Panc1 (cell line): ENCODE data around the gene ABCB7.

Source experiments
- POLR2AphosphoS5 ChIP-seq: IDR thresholded peaks from 2 replicates; pipeline ENCODE4 v1.6.1; 2012; ENCODE audit warnings: mild to moderate bottlenecking, low read depth, low read length, moderate library complexity
- REST ChIP-seq, 2 experiments: IDR thresholded peaks; 2 replicates each; pipeline ENCODE4 v1.6.1; 2011 to 2012; ENCODE audit warnings: low read depth in 2 of 2, control low read depth in 1 of 2, low read length in 1 of 2, mild to moderate bottlenecking in 1 of 2, moderate library complexity in 1 of 2; ENCODE audit not compliant: insufficient read depth in 1 of 2
- TF ChIP-seq, protein P1 (sequence below): fragments of 450-650 bp; IDR thresholded peaks from 2 replicates; pipeline ENCODE4 v1.5.1; 2017; ENCODE audit warnings: mild to moderate bottlenecking

GRCh38 chrX:75181721-75182120 is 25.6 kb upstream of the ABCB7 start:
- TF ChIP-seq, protein P1, sequence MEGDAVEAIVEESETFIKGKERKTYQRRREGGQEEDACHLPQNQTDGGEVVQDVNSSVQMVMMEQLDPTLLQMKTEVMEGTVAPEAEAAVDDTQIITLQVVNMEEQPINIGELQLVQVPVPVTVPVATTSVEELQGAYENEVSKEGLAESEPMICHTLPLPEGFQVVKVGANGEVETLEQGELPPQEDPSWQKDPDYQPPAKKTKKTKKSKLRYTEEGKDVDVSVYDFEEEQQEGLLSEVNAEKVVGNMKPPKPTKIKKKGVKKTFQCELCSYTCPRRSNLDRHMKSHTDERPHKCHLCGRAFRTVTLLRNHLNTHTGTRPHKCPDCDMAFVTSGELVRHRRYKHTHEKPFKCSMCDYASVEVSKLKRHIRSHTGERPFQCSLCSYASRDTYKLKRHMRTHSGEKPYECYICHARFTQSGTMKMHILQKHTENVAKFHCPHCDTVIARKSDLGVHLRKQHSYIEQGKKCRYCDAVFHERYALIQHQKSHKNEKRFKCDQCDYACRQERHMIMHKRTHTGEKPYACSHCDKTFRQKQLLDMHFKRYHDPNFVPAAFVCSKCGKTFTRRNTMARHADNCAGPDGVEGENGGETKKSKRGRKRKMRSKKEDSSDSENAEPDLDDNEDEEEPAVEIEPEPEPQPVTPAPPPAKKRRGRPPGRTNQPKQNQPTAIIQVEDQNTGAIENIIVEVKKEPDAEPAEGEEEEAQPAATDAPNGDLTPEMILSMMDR: no peak
- TF ChIP-seq POLR2AphosphoS5: no peak
- TF ChIP-seq REST (IDR thresholded peaks at IDR 0.05; ENCODE audit: insufficient read depth in 1 of 2, low read depth in 2 of 2, low read length in 1 of 2): no peak
